Measurements from ENCODE around the gene AGPAT3.
A peak's percentile ranks its signal among the peaks of the same experiment; 100 is the strongest.

Gene AGPAT3

GRCh38 chr21:43939443-43940328, 74.7 kb downstream of the AGPAT3 start:
- no peaks in the 10 kb centered on the region for H3K9me3 ChIP-seq (ENCODE audit: control insufficient read depth, insufficient read depth, low read depth, low read length)
- peaks cover under 1 to 11% of the 10 kb centered on the region in 2 experiments; a peak in 2 of 3 replicates for H3K36me3 ChIP-seq (ENCODE audit: control insufficient read depth in 2 of 2, insufficient read depth in 1 of 2, low read length in 2 of 2)
- POLR2A ChIA-PET: interaction anchor here (1.0 kb wide), 1 partner anchor 73 kb away, joined by 5 read pairs; no protein-coding TSS in a partner anchor
- H3K4me3 ChIP-seq (ENCODE audit: low read depth, low read length): no peak overlapping the region
- H3K4me1 ChIP-seq (ENCODE audit: control insufficient read depth, insufficient read depth, low read length): peaks cover 4% of the 10 kb centered on the region; the same call in 1 of the 2 replicates
- TF ChIP-seq PRDM10 (tag by site-specific recombination; IDR thresholded peaks at IDR 0.05): no peak
- TF ChIP-seq ZFHX2 (tag by site-specific recombination; conservative IDR thresholded peaks at IDR 0.05): 0 out of 2 replicates have a peak, but pooled peaks have one; percentile 0
- TF ChIP-seq ZNF621 (tag by site-specific recombination; IDR thresholded peaks at IDR 0.05): no peak
- TF ChIP-seq ZNF514 (tag by site-specific recombination; IDR thresholded peaks at IDR 0.05): no peak
- no peak for TF ChIP-seq BCL11B (tag by site-specific recombination; IDR thresholded peaks at IDR 0.05; ENCODE audit: low read depth)
- H3K27ac ChIP-seq (ENCODE audit: extremely low read depth, low read depth, low read length): no peak overlapping the region
- CTCF ChIA-PET: interaction anchor here (0.6 to 3.6 kb wide), 33 partner anchors 8 to 235 kb away, joined by 3 to 23 read pairs (median 5); no protein-coding TSS in a partner anchor

- ChIA-PET POLR2A (no interaction called here), CTCF (interaction anchor here (0.6 to 3.6 kb wide), 21 partner anchors 8 to 1997 kb away, joined by 3 to 23 read pairs (median 5); no protein-coding TSS in a partner anchor)
- peak; percentile 98 for TF ChIP-seq GLIS1 (tag by site-specific recombination; IDR thresholded peaks at IDR 0.05)
- TF ChIP-seq HOXC10 (CRISPR knock-in tag; IDR thresholded peaks at IDR 0.05): no peak
- no peak for TF ChIP-seq ZNF530 (tag by site-specific recombination; IDR thresholded peaks at IDR 0.05; ENCODE audit: low read depth)
- no peak for TF ChIP-seq ZNF214 (tag by site-specific recombination; IDR thresholded peaks at IDR 0.05; ENCODE audit: borderline replicate concordance)
- no peak for TF ChIP-seq ZNF776 (tag by site-specific recombination; IDR thresholded peaks at IDR 0.05; ENCODE audit: borderline replicate concordance)
- peak; percentile 37; the same call in 1 of the 2 replicates for TF ChIP-seq ZNF600 (tag by site-specific recombination; IDR thresholded peaks at IDR 0.05)
- Histone ChIP-seq H3K4me1 (ENCODE audit: control insufficient read depth, insufficient read depth, low read length) (peaks cover 4% of the 10 kb centered on the region; the same call in 1 of the 2 replicates), H3K36me3 (ENCODE audit: control insufficient read depth in 2 of 2, insufficient read depth in 1 of 2, low read length in 2 of 2) (peaks cover 0 to 8% of the 10 kb centered on the region in 2 experiments; a peak in 1 of 3 replicates), H3K27ac (ENCODE audit: extremely low read depth, low read depth, low read length) (no peak overlapping the region), H3K9me3 (ENCODE audit: control insufficient read depth, insufficient read depth, low read depth, low read length) (no peaks in the 10 kb centered on the region), H3K4me3 (ENCODE audit: low read depth, low read length) (no peak overlapping the region)
These were observed 75.5 kb downstream of the AGPAT3 start for GRCh38 chr21:43940329-43941050.

- Histone ChIP-seq H3K27ac (ENCODE audit: extremely low read depth, low read depth, low read length) (no peak overlapping the region), H3K9me3 (ENCODE audit: control insufficient read depth, insufficient read depth, low read depth, low read length) (no peaks in the 10 kb centered on the region), H3K36me3 (ENCODE audit: control insufficient read depth in 2 of 2, insufficient read depth in 1 of 2, low read length in 2 of 2) (peaks cover 0 to 12% of the 10 kb centered on the region in 2 experiments; a peak in 1 of 3 replicates), H3K4me1 (ENCODE audit: control insufficient read depth, insufficient read depth, low read length) (peaks cover 4% of the 10 kb centered on the region; the same call in 1 of the 2 replicates), H3K4me3 (ENCODE audit: low read depth, low read length) (no peak overlapping the region)
- TF ChIP-seq ZNF16 (tag by site-specific recombination; IDR thresholded peaks at IDR 0.05; ENCODE audit: low read depth): no peak
- no peak for TF ChIP-seq ZBTB6 (tag by site-specific recombination; IDR thresholded peaks at IDR 0.05)
- no peak for TF ChIP-seq ZNF223 (tag by site-specific recombination; IDR thresholded peaks at IDR 0.05)
- TF ChIP-seq ZNF155 (tag by site-specific recombination; IDR thresholded peaks at IDR 0.05): no peak
- TF ChIP-seq ZNF426 (tag by site-specific recombination; IDR thresholded peaks at IDR 0.05): no peak
- no peak for TF ChIP-seq ZFP3 (tag by site-specific recombination; IDR thresholded peaks at IDR 0.05; ENCODE audit: low read depth)
- POLR2A ChIA-PET: interaction anchor here (0.9 kb wide), 1 partner anchor 128 kb away, joined by 3 read pairs; no protein-coding TSS in a partner anchor
- CTCF ChIA-PET: interaction anchor here (0.7 to 2.2 kb wide), 7 partner anchors 8 to 135 kb away, joined by 3 to 11 read pairs (median 4); no protein-coding TSS in a partner anchor
These were observed 77.2 kb downstream of the AGPAT3 start for GRCh38 chr21:43942201-43942600.
